HuH-7 (cell line): ENCODE data around the gene KIT.

Experiments
- DNase-seq: peaks from one replicate; pipeline ENCODE4 v3.0.0; 2011; ENCODE audit warnings: low spot score

KIT gene

GRCh38 chr4:54703182-54703581 is 45.4 kb downstream of the KIT start:
- DNase-seq, result no peak

GRCh38 chr4:54707406-54707805 is 49.6 kb downstream of the KIT start:
- no peak for DNase-seq

GRCh38 chr4:54708339-54709279 is 50.9 kb downstream of the KIT start:
- DNase-seq, result no peak

- DNase-seq, result no peak
Measured at GRCh38 chr4:54709400-54709799, 51.6 kb downstream of the KIT start.

- DNase-seq, result no peak
Measured at GRCh38 chr4:54712206-54712605, 54.4 kb downstream of the KIT start.

GRCh38 chr4:54714631-54715030 is 56.9 kb downstream of the KIT start:
- DNase-seq, result no peak

GRCh38 chr4:54716478-54717065 is 58.8 kb downstream of the KIT start:
- no peak for DNase-seq

- DNase-seq, result no peak
Measured at GRCh38 chr4:54717694-54718093, 59.9 kb downstream of the KIT start.

- no peak for DNase-seq
Measured at GRCh38 chr4:54719378-54719777, 61.6 kb downstream of the KIT start.

GRCh38 chr4:54723220-54723619 is 65.5 kb downstream of the KIT start:
- DNase-seq, result no peak

GRCh38 chr4:54723820-54724219 is 66.1 kb downstream of the KIT start:
- DNase-seq, result no peak

- no peak for DNase-seq
Measured at GRCh38 chr4:54726907-54727306, 69.2 kb downstream of the KIT start.

- no peak for DNase-seq
Measured at GRCh38 chr4:54727346-54727745, 69.6 kb downstream of the KIT start.

- DNase-seq, result no peak
Measured at GRCh38 chr4:54728368-54728767, 70.6 kb downstream of the KIT start.

GRCh38 chr4:54729256-54729655 is 71.5 kb downstream of the KIT start:
- no peak for DNase-seq

- DNase-seq, result no peak
Measured at GRCh38 chr4:54730581-54730980, 72.8 kb downstream of the KIT start.

GRCh38 chr4:54731552-54731951 is 73.8 kb downstream of the KIT start:
- DNase-seq, result peak; percentile 23

GRCh38 chr4:54731976-54732375 is 74.2 kb downstream of the KIT start:
- DNase-seq, result no peak

GRCh38 chr4:54737421-54737820 is 79.7 kb downstream of the KIT start:
- no peak for DNase-seq

GRCh38 chr4:54741202-54741601 is 83.4 kb downstream of the KIT start:
- DNase-seq, result no peak

GRCh38 chr4:54742636-54743399 is 85.1 kb downstream of the KIT start:
- DNase-seq, result no peak

GRCh38 chr4:54743562-54743961 is 85.8 kb downstream of the KIT start:
- DNase-seq, result no peak

- DNase-seq, result no peak
Measured at GRCh38 chr4:54744487-54744886, 86.7 kb downstream of the KIT start.
